GM19468 (cell line): ENCODE data around the gene SH3PXD2B.

Experiments
- ATAC-seq: cut with Tn5 transposase; IDR thresholded peaks from one replicate; pipeline ENCODE4 v1.9.1; 2021; ENCODE audit warnings: mild to moderate bottlenecking, moderate library complexity, moderate number of reproducible peaks; ENCODE audit not compliant: unreplicated experiment; ENCODE audit errors: extremely low read depth

Gene SH3PXD2B

DNA sequence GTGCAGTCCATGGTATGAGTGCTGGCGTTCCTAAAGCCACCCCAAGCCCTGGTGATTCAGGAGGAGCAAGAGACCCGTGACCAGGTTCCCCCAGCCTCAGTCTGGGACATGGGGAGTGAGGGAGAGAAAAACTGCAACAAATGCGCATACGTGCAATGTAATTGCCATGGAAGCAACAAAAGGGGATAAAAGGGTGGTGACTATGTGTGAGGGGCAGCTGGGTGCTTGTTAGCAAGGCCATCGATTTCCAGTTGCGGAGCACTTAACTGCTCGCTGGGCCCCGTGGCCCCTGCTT lies 709 bp upstream of the SH3PXD2B start:
- ATAC-seq = no peak

DNA sequence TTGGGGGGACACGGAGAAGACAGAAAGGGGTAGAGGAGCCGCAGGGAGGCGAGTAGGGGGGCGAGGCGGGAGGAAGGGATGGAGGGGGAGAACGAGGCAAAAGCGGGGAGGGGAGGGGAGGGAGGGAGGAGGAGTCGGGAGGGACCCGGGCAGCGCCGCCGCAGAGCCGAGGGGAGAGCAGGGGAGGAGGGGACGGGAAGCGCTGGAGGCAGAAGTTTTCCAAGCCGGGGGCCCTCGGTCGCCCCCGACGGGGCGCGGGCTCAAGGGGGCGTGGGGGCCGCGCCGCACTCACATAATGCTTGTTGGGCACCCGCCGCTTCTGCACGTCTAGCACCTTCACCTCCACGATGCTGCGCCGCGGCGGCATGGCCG lies 353 bp downstream of the SH3PXD2B start:
- ATAC-seq = no peak

DNA sequence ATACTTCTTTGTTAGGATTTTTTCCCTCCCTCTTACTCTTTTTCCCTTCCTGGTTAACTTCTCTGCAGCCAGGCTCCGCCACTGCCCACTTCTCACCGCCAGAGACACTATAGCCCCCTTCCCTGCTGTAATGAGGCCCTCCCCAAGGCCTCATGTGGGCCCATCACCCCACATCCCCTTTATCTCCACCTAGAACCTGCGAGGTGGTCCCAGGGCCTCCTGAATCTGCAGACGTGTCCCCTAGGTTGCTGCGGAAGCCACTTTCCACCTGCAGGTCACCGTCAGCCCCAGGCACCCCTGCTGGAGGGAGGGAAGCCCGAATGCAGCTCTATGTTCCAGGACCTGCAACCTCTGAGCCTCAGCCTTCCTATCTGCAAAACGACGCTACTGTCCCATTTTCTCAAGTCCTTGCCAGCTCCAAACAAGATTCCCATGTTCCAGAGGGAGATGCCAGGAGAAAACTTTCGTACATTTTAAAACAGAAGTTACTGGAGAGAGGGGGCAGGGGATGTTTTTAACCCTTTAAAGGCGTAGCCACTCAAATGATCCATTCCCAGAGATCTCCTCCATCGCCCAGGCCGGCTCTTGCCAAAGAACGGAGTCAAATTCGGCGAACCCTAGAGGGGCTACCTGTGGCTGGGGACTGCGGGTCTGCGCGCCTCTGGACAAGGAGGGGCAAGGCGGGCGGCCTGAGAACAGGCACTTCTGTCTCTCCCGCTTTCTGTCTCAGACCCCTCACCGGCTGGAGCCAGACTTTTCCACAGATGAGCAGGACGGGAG lies 929 bp downstream of the SH3PXD2B start:
- no peak for ATAC-seq

DNA sequence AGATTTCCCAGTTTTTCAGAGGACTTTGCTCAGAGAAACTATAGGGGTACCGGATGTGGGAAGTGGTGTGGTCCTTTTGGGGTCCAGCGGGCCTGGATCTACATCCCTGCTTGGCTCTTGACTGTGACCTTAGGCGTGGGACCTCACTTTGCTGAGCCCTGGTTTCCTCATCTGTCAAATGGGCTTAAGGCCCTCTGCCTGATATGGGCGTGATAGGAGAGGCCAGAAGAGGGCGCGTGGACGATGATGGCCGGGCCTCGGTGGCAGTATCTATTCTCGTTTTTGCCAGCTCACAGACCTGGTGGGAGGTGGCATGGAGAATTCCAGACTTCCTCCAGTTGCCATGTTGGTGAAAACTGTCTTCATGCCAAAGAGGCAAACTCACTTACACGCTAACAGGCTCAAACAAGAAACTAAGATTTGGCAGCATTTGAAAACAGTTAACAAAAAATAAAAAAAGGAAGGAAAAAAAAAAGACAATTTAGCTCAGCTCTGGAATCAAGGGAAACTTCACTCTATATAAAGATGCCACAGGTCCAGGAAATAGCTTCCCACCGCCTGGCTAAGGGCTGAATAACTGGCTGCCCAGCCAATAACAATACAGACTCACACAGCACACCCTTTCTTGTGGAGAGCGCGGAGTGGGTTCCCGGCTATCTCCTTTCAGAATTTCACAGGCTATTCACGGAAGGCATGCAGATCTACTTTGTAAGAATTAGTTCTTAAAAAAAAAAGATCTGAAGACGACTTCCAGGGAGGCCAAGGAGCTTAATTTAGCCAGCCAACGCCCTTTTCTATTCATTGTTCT lies 1.7 kb downstream of the SH3PXD2B start:
- no peak for ATAC-seq

DNA sequence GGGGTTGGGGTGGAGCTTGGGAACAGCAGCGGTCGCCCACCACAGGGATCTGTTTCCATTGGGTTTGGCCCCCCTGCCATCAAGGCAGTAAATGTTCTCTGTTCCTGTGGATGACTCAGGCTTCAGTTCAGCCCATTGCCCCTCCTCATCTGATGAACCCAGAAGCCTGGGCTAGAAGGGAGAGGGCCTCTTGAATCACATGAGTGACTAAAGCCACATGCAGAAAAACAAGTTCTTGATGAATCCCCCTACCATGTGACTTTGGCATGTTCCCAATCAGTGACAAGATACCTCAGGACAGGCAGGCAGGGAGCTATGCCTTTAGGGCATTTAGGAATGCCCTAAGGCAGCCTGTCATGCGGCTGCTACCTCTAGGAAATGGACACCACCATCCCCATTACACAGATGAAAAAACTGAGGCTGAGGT lies 2.5 kb downstream of the SH3PXD2B start:
- ATAC-seq = no peak

DNA sequence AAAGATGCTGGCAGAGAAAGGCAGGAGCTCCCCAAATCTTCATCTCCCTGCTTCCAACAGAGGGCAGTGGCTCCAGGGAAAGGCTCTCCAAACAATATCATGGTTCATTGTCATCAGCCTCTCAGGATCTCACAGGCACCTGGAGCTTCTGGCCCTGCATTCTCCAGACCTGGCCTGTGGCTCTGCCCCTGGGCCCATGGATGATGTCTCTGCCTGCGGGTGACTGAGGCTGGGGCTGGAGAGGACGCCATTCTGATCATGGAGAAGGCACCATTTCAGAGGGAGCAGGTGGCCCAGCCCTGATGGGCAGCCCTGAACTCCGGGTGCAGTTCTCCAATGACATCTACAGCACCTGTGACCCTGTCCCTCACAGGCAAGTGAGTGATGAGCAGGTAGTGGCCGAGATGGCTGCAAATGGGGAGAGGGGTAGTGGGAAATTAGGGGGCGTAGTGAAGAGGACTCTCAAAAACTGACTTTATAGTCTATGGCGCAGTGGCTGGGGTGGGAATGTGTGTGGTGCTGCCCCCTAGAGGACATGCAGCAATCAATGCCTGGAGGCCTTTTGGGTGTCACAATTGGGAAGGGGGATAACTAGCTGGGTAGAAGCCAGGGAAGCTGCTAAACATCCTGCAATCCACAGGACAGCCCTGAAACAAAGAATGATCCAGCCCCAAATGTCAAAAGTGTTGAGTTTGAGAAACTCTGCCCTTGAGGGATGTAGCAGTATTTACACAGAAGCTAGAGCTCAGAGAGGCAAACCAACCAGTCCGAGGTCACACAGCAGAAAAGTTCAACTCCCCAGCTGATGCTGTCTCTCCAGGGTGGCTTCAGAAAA lies 3.2 kb downstream of the SH3PXD2B start:
- no peak for ATAC-seq

DNA sequence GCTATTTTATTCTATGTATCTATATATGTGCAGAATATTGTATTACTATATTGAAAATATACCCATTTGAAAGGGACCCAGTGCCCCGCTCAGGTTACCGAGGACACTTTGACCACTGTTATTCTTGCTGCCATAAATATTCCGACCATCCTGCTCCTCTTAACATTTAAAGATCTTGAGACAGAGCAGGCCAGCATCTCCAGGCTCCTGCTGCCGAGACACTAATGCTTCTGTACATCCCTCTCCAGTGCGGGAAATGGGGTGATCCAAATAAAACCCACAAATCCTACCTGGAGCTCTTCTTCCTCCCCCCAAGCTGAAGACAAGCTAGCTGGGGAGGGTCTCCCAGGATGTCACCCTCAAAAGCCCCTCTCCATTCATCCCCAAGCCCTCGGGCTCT lies 3.9 kb downstream of the SH3PXD2B start:
- ATAC-seq = no peak

DNA sequence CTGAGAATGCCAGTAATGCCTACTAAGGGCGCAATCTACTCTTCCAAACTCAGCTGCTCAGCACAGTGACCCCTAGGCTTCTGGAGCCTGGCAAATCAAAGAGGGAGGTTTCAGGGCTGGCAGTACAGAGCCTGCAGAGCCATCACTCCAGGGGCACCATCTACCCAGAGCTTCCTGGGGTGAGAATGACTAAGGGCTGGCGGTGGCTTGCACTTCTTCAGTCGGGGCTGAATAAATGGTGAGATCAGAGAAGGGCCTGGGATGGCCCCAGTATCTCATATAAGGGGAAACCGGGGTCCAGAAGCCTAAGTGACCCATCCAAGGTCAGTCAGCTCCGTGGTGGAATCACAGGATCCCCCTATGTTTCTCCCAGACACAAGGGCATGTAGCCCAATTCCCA lies 5.3 kb downstream of the SH3PXD2B start:
- no peak for ATAC-seq

DNA sequence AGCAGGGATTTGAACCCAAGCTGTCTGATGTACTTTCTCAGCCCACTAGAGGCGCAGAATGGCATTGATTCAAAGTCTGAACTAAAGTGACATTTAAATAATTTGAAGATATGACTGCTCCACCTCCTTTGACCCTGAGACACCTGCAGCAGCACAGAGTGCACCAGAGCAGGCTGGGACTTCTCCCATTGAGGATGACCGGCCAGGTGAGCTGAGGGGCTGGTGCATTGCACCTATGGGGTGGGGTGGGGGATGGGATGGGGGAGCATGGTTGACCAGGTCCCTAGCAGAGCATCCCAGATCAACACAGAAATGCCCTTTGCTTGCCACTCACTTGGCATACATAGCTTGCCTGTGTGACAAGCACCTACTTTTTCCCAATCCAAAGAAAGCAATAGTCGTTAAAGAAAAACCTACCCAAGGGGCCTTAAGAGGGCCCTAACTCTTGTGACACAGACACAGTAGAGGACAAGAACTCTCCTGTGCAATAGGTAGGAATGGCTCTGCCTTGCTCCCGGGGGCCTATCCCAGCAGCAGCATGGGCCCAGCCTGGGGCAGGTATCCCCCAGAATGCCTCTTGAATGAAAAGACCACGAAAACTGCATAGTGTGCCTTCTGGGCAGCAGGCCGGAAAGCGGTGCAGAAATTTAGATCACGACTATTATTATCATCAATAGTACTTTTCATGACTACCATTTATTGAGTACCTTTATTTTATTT lies 6.5 kb downstream of the SH3PXD2B start:
- ATAC-seq = no peak

DNA sequence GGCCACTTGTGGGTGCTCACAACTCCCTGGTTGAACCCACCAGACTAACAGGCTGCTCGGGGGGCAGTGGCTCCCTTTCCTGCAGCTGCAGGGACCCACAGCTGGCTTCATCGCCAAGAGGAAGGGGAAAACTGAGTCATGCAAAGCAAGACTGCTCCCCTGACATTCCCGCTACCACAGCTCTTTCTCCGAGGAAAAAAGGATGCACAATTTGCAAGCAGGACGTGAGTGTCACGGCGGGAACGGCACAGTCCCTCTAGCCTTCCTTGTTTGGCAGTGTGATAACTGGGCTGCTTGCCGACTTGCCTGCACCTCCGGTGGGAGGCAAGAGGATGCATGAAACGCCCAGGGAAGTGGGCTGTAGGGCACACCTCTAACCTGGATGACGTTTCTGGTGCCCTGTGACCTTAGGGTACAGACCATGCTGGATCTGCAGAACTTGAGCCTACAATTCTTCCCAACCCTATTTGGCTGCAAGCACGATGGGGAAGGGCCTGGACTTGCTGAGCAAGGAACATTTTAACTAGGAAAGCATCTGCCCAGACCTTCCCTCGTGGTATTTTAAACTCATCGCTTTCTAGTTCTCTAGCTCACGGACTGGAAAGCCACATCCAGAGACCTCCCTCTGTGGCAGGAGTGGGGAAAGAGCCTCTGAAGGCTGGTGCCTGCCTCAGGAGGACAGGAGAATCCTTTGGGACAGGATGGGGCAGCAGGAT lies 7.8 kb downstream of the SH3PXD2B start:
- no peak for ATAC-seq

DNA sequence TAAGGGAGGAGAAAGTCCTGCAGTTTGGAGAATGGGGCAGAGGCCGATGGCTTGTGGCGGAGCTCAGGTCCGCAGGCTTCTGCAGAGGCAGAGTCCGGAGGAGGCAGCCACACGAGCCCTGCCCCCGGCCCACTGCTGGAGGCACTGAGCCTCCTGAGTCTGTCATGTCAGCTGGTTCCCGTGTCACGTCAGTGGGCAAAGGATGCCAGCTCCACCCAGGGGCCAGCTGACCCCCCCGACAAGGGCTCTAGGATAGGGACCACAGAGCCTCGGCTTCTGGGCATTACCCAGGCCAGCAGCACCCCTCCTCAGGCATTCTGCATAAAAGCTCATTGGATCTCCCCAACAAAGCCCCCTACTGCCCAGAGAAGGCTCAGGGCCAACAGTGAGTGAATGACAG lies 8.5 kb downstream of the SH3PXD2B start:
- ATAC-seq = no peak

DNA sequence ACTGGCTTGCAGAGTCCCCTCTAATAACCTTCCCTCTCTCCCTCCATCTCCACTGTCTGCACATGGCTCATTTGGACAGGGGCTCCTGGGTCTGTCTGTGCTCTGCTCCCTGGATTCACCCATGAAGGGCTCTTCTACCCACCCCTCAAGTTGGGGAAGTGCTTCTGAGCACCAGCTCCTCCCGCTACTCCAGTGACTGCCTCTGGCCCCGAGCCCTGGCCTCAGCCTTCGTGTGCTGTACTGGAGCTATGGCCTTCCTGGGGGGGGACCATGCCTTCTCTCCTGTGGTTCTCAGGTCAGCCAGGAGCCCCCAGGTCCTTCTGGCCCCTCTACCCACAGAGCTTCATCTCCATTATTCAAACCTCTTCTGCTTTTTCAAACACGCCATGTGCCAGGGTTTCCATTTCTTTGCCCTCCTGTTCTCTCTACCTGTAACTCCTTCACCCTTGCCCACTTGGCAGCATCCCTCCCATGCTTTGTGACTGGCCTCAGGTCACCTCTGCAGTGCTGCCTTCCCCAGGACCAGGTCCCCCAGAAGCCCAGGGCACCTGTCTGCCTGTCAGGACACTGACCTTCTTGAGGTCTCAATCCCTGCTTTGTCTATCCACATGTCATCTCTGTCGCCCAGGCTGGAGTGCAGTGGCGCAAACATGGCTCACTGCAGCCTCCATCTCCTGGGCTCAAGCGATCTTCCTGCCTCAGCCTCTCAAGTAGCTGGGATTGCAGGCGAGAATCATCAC lies 9.5 kb downstream of the SH3PXD2B start:
- no peak for ATAC-seq

DNA sequence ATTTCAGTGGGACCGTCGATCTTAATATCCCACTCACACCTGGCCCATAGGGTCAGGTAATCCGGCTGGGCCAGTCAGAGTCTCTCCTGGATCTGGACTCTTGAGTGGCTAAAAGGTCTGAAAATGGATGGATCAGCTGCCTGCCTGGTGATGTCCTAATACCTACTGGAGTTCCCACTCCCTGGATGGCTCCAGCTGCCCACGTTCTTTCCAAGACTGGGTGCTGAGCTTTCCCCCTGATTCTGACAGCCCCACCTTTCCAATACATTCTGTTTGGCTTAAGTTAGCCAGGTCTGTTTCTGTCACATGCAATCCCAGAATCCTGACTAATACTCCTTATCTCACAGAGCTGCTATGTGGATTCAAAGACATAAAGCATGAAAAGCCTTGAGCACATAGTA lies 10.2 kb downstream of the SH3PXD2B start:
- no peak for ATAC-seq

DNA sequence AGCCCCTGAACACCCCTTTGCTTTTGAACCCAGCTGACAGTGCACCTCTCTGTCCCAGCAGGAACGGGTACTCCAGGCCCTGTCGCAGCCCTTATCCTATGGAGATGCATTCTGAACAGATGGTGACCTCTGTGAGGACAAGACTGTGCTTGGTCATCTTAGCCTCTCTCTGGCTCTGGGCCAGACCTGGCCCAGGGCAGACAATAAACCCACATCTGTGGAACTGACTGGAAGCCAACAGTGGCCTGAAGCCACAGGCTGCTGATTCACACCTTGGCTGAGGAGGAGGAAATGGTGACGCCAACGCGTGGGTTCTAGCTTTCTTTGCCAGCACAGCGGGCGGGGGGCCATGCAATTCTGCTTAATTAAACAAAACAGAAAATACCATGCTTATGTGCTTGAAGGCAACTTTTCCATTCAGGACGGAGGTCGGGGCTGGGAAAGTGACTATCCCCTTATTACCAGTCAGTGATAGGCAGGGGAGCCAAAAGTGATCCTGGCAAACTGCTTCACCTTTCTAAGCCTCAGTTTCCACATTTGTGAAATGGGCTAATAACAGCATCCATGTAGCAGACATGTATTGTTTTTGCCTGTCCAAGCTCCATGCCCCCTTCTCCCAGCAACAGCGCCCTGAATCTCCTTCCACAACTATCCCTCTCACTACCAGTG lies 10.8 kb downstream of the SH3PXD2B start:
- ATAC-seq = no peak

DNA sequence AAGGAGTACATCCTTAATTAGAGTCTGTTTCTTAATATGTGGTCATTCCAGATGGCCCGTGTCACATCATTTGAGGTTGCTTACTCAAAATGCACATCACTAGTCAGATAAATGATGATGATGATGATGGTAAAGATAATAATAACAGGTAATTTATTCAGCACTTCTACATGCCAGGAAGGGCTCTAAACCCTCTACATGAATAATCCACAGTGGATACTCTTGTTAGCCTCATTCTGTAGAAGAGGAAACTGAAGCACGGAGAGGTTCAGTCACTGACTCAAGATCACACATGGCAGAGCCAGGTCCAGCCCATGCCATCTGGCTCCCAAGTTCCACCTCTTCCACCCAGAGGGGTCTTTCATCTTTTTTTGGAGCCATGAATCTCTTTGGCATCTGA lies 11.7 kb downstream of the SH3PXD2B start:
- no peak for ATAC-seq

DNA sequence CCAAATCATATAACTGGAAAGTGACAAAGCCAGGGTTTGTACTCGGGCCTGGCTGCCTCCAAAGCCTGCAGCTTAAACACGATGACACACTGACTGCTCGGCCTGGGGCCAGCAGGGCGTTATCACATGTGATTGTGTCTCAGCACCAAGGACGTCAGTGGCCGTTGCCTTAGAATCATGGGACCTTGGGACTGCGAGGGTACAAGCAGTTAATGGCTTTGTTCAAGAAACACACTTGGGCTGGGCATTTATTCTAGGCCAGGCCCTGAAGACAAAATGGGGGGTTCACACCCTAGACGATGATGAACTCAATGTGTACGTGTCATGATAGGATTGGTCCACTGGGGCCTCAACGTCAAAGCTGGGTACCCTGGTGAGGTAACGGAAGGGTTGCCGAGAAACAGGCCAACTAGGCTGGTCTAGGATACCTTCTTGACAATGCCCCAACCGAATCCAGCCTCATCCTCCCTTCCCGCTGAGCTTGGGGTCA lies 13.0 kb downstream of the SH3PXD2B start:
- ATAC-seq = no peak

DNA sequence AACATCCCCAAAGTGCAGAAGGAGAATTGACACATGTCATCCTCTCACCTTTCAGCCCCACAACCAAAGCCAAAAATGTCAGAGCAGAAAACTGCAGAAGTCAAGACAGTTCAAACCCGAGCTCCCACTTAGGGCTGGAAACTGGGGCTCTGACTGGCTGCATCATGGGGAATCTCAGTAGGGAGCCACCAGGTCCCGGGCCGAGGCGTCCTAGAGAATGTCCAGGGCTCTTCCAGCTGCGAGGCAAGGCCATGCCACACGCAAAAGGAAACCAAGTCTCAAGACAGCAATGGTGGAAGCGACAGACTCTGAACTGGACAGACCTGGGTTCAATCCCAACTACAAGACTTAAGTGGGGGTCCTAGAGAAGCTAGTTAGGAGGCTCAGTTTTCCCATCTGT lies 13.8 kb downstream of the SH3PXD2B start:
- no peak for ATAC-seq

DNA sequence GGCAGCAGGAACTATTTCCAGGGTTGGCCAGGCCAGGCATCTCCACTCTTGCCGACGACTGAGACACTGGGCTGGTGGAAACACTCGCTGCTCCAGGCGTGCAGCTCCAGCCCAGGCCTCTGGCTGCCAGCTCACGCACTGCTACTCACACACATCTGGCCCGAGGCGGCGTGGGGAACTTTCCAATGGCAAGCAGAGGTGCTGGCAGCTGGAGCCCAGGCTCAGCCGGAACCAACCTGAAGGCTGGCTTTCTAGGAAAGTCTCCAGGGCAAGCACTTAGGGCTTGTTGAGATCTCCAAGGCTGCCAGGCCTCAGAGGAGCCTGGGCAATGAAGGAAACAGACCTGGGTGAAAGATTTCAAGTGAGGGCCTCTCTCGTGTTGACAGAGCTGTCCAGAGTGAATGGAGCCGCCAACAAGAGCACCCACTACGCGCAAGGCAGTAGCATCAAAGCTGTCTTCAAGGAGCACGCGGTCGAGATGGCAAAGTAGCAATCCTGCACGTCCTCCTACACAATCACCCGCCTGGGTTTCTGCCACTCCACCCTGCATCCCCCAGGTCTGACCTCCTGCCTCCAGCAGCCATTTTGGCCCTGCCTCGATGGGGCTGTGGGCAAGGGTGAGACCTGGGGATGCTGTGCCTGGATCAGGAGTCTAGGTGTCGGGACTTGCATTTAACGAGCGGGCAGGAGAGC lies 14.4 kb downstream of the SH3PXD2B start:
- ATAC-seq = no peak
